BE2C (cell line): ENCODE measurements around the gene SLC2A5.

Source experiments
- DNase-seq: peaks from one replicate; pipeline ENCODE4 v3.0.0-alpha.2; 2020
- H3K27me3 ChIP-seq: fragments of 250-450 bp; sonication (Bioruptor Pico); 2 replicates; pipeline ENCODE4 v1.5.1; 2020; ENCODE audit warnings: mild to moderate bottlenecking
- H3K36me3 ChIP-seq: fragments of 250-450 bp; sonication (Bioruptor Pico); 2 replicates; pipeline ENCODE4 v1.5.1; 2020; ENCODE audit warnings: mild to moderate bottlenecking
- H3K4me1 ChIP-seq: fragments of 250-450 bp; sonication (Bioruptor Pico); 2 replicates; pipeline ENCODE4 v1.5.1; 2020
- H3K4me3 ChIP-seq: 2 replicates; pipeline ENCODE4 v1.5.1; 2011; ENCODE audit warnings: low read depth, low read length
- H3K9me3 ChIP-seq: fragments of 250-450 bp; sonication (Bioruptor Pico); 2 replicates; pipeline ENCODE4 v1.5.1; 2020
- TF ChIP-seq, protein P1 (sequence below): IDR thresholded peaks from 2 replicates; pipeline ENCODE4 v1.5.1; 2012; ENCODE audit warnings: mild to moderate bottlenecking, low read depth, low read length

SLC2A5 gene

DNA sequence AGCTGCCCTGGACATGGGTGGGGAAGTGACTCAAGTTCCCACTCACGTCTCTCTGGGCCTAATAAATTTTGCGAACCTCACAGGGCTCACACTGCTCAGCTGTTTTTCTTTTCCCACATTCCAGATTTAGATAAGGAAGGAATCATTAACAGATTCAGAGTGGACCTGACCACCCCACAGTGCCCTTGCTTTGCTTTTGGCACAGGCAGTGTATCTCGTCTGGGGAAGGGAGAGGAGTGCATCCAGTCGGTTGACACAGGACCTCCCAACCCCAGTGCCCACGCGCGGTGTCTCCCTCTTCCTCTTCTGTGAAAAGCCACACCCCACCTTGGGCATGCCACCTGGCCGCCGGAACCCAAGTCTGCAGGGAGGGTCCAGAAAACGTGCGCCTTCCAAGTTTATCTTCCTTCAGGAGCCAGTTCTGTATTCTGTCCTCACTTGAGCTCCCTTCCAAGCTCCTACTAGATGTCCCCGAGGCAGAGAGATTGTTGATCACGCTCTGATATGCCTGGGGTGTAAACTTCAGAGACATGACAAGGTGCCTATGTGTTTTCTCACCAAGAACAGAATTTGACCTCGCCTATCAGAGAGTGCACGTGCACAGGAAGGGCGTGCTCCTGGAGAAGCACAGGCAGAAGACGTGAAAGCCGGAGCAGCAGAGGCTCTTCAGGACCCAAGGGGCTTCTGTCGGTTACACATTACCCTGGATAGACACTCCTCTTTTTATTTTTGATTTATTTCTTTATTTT is 9.5 kb upstream of the SLC2A5 start:
- no peak overlapping the region for H3K4me3 ChIP-seq
- H3K9me3 ChIP-seq = no peaks in the 10 kb centered on the region
- H3K27me3 ChIP-seq = no peaks in the 10 kb centered on the region
- no peaks in the 10 kb centered on the region for H3K36me3 ChIP-seq
- TF ChIP-seq, protein P1, sequence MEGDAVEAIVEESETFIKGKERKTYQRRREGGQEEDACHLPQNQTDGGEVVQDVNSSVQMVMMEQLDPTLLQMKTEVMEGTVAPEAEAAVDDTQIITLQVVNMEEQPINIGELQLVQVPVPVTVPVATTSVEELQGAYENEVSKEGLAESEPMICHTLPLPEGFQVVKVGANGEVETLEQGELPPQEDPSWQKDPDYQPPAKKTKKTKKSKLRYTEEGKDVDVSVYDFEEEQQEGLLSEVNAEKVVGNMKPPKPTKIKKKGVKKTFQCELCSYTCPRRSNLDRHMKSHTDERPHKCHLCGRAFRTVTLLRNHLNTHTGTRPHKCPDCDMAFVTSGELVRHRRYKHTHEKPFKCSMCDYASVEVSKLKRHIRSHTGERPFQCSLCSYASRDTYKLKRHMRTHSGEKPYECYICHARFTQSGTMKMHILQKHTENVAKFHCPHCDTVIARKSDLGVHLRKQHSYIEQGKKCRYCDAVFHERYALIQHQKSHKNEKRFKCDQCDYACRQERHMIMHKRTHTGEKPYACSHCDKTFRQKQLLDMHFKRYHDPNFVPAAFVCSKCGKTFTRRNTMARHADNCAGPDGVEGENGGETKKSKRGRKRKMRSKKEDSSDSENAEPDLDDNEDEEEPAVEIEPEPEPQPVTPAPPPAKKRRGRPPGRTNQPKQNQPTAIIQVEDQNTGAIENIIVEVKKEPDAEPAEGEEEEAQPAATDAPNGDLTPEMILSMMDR = no peak
- no peaks in the 10 kb centered on the region for H3K4me1 ChIP-seq
- no peak for DNase-seq

DNA sequence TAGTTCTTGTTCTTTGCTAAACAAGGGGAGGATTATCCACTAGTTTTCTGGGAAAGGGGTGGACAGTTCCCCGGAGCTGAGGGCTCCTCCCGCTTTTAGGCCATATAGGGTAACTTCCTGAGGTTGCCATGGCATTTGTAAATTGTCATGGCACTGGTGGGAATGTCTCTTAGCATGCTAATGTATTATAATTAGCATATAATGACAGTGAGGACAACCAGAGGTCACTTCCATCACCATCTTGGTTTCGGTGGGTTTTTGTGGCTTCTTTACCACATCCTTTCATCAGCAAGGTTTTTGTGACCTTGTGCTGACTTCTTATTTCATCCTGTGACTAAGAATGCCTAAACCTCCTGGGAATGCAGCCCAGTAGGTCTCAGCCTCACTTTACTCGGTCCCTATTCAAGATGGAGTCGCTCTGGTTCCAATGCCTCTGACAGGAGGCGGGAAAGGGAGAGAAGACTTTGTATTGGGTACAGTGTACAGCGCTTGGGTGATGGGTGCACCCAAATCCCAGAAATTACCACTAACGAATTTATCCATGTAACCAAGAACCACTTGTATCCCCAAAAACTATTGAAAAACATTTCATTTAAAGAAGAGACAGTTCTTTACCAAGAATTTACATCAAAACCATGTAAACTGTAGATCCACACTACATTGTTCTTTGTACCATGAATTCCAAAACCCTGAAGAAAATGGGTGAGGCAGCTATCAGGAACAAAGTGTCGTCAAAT is 8.7 kb upstream of the SLC2A5 start:
- Histone ChIP-seq H3K4me3 (no peak overlapping the region), H3K36me3 (no peaks in the 10 kb centered on the region), H3K27me3 (no peaks in the 10 kb centered on the region), H3K9me3 (no peaks in the 10 kb centered on the region), H3K4me1 (no peaks in the 10 kb centered on the region)
- no peak for DNase-seq
- TF ChIP-seq, protein P1 = no peak

DNA sequence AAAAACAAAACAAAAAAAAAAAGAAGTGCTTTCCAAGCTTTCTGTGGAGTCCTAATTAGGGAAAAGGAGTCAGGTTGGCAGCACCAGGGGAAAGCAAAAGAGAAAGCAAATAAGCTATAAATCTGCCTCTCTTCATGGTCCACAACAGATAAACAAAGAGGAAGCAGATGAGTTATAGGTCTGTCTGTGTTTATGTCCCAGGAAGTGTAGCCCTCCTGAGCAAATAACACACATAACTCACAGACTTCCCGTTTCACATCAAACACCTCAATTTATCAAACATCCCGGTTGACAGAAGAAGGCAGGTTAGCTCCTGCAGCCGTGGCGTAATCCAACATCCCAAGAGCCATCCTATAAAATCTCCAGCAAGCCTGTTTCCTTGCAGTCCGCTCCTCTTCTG is 5.6 kb upstream of the SLC2A5 start:
- Histone ChIP-seq H3K4me1 (no peaks in the 10 kb centered on the region), H3K36me3 (no peaks in the 10 kb centered on the region), H3K27me3 (no peaks in the 10 kb centered on the region), H3K4me3 (no peak overlapping the region), H3K9me3 (no peaks in the 10 kb centered on the region)
- TF ChIP-seq, protein P1 = no peak
- DNase-seq = no peak

DNA sequence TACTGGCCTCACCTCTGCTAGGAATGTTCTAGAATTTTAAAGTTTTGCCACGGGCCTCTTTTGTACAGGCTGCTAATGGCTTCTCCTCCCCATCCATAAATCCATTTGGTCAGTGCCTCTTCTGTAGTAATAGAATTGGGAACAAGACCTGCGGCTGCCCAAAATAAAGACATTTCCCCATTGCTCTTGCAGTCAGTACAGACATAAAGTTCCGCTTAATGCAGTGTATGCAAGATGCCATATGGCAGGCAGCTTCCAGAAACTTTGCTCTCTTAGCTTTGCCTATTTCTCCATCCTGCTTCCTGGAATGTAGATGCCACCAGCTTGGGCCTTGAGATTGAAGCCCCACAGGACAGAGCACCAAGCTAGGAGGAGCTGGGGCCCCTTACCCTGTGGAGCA is 3.7 kb upstream of the SLC2A5 start:
- Histone ChIP-seq H3K27me3 (no peaks in the 10 kb centered on the region), H3K36me3 (no peaks in the 10 kb centered on the region), H3K9me3 (no peaks in the 10 kb centered on the region), H3K4me3 (no peak overlapping the region), H3K4me1 (no peaks in the 10 kb centered on the region)
- no peak for DNase-seq
- TF ChIP-seq, protein P1 = no peak

DNA sequence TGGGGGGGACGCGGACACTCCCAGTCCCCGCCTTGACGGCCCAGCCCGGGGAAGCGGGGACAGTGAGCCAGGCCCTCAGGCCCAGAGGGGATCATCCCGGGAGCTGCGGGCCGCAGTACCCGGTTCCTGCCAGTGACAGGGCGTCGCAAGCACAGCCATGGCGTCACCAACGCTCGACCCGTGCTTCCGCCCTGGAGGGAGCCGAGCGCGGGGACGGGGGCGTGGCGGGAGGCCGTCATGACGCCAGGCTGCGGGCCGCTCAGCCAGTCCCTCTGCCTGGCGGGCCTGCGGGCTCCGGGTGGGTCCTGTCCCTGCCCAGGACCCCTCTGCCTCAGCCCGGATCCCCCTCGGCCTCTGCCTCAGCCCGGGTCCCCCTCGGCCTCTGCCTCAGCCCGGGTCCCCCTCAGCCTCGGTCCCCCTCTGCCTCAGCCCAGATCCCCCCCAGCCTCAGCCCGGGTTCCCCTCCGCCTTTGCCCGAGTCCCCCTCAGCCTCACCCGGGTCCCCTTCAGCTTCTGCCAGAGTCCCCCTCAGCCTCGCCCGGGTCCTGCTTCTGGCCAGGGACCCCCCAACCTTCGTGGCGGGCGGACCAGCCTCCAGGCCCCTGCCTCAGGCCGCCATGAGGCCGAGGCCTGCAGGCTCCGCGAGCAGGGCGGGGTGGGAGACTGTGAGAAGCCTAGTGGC is 2.3 kb upstream of the SLC2A5 start:
- Histone ChIP-seq H3K4me3 (no peak overlapping the region), H3K36me3 (no peaks in the 10 kb centered on the region), H3K9me3 (no peaks in the 10 kb centered on the region), H3K27me3 (no peaks in the 10 kb centered on the region), H3K4me1 (no peaks in the 10 kb centered on the region)
- TF ChIP-seq, protein P1 = no peak
- DNase-seq = no peak

DNA sequence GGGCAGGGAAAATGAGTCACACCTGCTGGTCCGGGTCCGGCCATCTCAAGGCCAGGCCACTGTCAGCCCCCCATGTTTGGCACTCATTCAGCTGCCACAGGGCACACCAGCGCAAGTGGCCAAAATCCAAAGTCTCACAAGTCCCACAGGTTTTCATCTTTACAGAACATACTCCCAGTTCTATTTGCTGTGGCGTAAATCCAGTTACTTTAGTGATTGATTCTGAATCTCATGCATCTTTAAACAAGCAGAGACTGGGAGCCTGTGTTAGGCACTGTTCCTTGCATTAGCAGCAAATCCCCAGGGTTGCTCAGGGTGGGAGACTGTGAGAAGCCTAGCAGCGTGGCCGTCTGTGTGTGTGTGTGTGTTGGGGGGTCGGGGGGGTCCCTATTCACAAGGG is 1.1 kb upstream of the SLC2A5 start:
- no peaks in the 10 kb centered on the region for H3K27me3 ChIP-seq
- TF ChIP-seq, protein P1 = no peak
- H3K4me1 ChIP-seq = no peaks in the 10 kb centered on the region
- H3K36me3 ChIP-seq = no peaks in the 10 kb centered on the region
- no peak for DNase-seq
- H3K9me3 ChIP-seq = no peaks in the 10 kb centered on the region
- no peak overlapping the region for H3K4me3 ChIP-seq
